A549 (cell line): ENCODE measurements around the gene RPS6KA3. TPM values are rescaled to one million over a fixed set of nuclear protein-coding genes. Genes with fewer than 3 reads are reported as not detected.

Source experiments
- ATAC-seq, 2 experiments: fragments of 200-7000 bp in 1 of 2; fragments of >200 bp in 1 of 2; cut with Nextera tagmentation in 1 of 2; cut with Tn5 transposase in 1 of 2; 3 replicates each; pipeline versions ENCODE4 v1.8.0 to v1.9.1; 2018 to 2020; ENCODE audit warnings: mild to moderate bottlenecking in 1 of 2, moderate library complexity in 1 of 2
- CTCF ChIA-PET: fragments of 300-600 bp; sonication (Branson Sonifier 250); formaldehyde crosslinking; extraction: SDS; loops from one replicate; lab custom pipeline; 2021; ENCODE audit warnings: antibody characterized with exemption, inconsistent platforms; lab: Yijun Ruan, JAX
- POLR2A ChIA-PET: fragments of 350-600 bp; formaldehyde crosslinking; extraction: SDS; loops from one replicate; lab custom pipeline; 2021; ENCODE audit warnings: antibody characterized with exemption, inconsistent platforms; lab: Yijun Ruan, JAX
- DNase-seq, 2 experiments: peaks; one replicate each; pipeline versions ENCODE4 v3.0.0 to v3.0.0-alpha.2; 2011 to 2016; ENCODE audit warnings: low read depth in 1 of 2, low spot score in 1 of 2
- FAIRE-seq: peaks from 2 replicates; lab custom pipeline; 2011; peaks lifted over from hg19 to GRCh38; lab: Jason Lieb, UNC
- H3K27ac ChIP-seq, 2 experiments: fragments of >200 bp; sonication (Bioruptor Twin); formaldehyde crosslinking; 3 replicates each; pipeline ENCODE4 v1.5.1; 2016 to 2017
- H3K4me1 ChIP-seq: fragments of >200 bp; sonication (Bioruptor Twin); formaldehyde crosslinking; 3 replicates; pipeline ENCODE4 v1.6.1; 2016
- H3K4me2 ChIP-seq: fragments of >200 bp; sonication (Bioruptor Twin); formaldehyde crosslinking; 3 replicates; pipeline ENCODE4 v1.6.1; 2016
- H3K4me3 ChIP-seq: fragments of >200 bp; sonication (Bioruptor Twin); formaldehyde crosslinking; 3 replicates; pipeline ENCODE4 v1.5.1; 2016
- H3K9me3 ChIP-seq: fragments of >200 bp; sonication (Bioruptor Twin); formaldehyde crosslinking; 3 replicates; pipeline ENCODE4 v1.6.1; 2016
- BCL3 ChIP-seq: fragments of >200 bp; sonication (Bioruptor Twin); formaldehyde crosslinking; IDR thresholded peaks from 3 replicates; pipeline ENCODE4 v1.6.1; 2016
- BHLHE40 ChIP-seq: IDR thresholded peaks from 2 replicates; pipeline ENCODE4 v1.6.1; 2012; ENCODE audit warnings: low read depth, low read length, inconsistent platforms
- CEBPB ChIP-seq, 2 experiments: fragments of >200 bp in 1 of 2; sonication (Bioruptor Twin) in 1 of 2; formaldehyde crosslinking in 1 of 2; IDR thresholded peaks; 2 replicates each; pipeline ENCODE4 v1.6.1; 2012 to 2016
- CHD2 ChIP-seq: fragments of 150-350 bp; IDR thresholded peaks from 2 replicates; pipeline ENCODE4 v1.6.1; 2014; ENCODE audit warnings: low read length; ENCODE audit not compliant: partially characterized antibody
- E2F6 ChIP-seq: IDR thresholded peaks from 2 replicates; pipeline ENCODE4 v1.6.1; 2012; ENCODE audit warnings: low read depth, borderline replicate concordance
- FOSL2 ChIP-seq, 2 experiments: fragments of 450-650 bp in 1 of 2; fragments of >200 bp in 1 of 2; sonication (Bioruptor Twin) in 1 of 2; formaldehyde crosslinking; IDR thresholded peaks; 2 replicates each; pipeline versions ENCODE4 v1.5.0 to v1.6.1; 2016 to 2020; ENCODE audit warnings: mild to moderate bottlenecking in 1 of 2, moderate library complexity in 1 of 2
- FOXS1 ChIP-seq: fragments of 250-450 bp; sonication (Bioruptor Pico); IDR thresholded peaks from 2 replicates; pipeline ENCODE4 v1.5.0; 2020; ENCODE audit warnings: mild to moderate bottlenecking, moderate library complexity
- HMGXB4 ChIP-seq: fragments of 250-450 bp; sonication (Bioruptor Pico); IDR thresholded peaks from 2 replicates; pipeline ENCODE4 v1.5.0; 2021; ENCODE audit warnings: mild to moderate bottlenecking, moderate library complexity, borderline replicate concordance
- HOXB13 ChIP-seq: fragments of 250-450 bp; sonication (Bioruptor Pico); IDR thresholded peaks from 2 replicates; pipeline ENCODE4 v1.5.0; 2020; ENCODE audit warnings: low read depth, mild to moderate bottlenecking, moderate library complexity
- JUNB ChIP-seq: fragments of >200 bp; sonication (Bioruptor Twin); formaldehyde crosslinking; IDR thresholded peaks from 2 replicates; pipeline ENCODE4 v1.6.1; 2016
- KDM5A ChIP-seq: fragments of 200-600 bp; sonication (generic); IDR thresholded peaks from 2 replicates; pipeline ENCODE4 v1.6.1; 2016; ENCODE audit warnings: antibody characterized with exemption, mild to moderate bottlenecking
- MAFK ChIP-seq: fragments of 450-650 bp; IDR thresholded peaks from 2 replicates; pipeline ENCODE4 v1.6.1; 2014; ENCODE audit not compliant: partially characterized antibody
- MAX ChIP-seq: IDR thresholded peaks from 2 replicates; pipeline ENCODE4 v1.6.1; 2012
- MYC ChIP-seq: IDR thresholded peaks from 2 replicates; pipeline ENCODE4 v1.6.1; 2012; ENCODE audit warnings: mild to moderate bottlenecking, inconsistent platforms, low read length, improper control_type of control experiment, borderline replicate concordance
- RARB ChIP-seq: fragments of 250-450 bp; sonication (Bioruptor Pico); IDR thresholded peaks from 2 replicates; pipeline ENCODE4 v1.8.0; 2021; ENCODE audit warnings: mild to moderate bottlenecking, moderate library complexity
- REST ChIP-seq: fragments of 200-600 bp; sonication (generic); IDR thresholded peaks from 2 replicates; pipeline ENCODE4 v1.6.1; 2016; ENCODE audit warnings: antibody characterized with exemption, mild to moderate bottlenecking, moderate library complexity
- RFX5 ChIP-seq: fragments of 450-650 bp; IDR thresholded peaks from 2 replicates; pipeline ENCODE4 v1.7.1; 2014; ENCODE audit warnings: antibody characterized with exemption, mild to moderate bottlenecking, moderate library complexity
- TP53 ChIP-seq: fragments of 250-450 bp; sonication (Bioruptor Pico); IDR thresholded peaks from 2 replicates; pipeline ENCODE4 v1.5.0; 2021; ENCODE audit warnings: mild to moderate bottlenecking, moderate library complexity
- ZFP36 ChIP-seq: fragments of 450-650 bp; IDR thresholded peaks from 2 replicates; pipeline ENCODE4 v1.6.1; 2014; ENCODE audit warnings: borderline replicate concordance; ENCODE audit not compliant: partially characterized antibody
- WGBS: methylation state at CpG from one replicate; pipeline ENCODE4 v1.1.6; 2017; ENCODE audit errors: missing lambda C conversion rate; 5-methylcytosine and 5-hydroxymethylcytosine counted together
- polyA plus RNA-seq, 4 experiments: library from polyadenylated mRNA; depleted of rRNA in 3 of 4; stranded (reverse); fragments of >200 nt; fragmentation: RNase III in 1 of 4; extraction: RNeasy Plus Mini Kit Qiagen cat#74134 plus additional on column Dnase treatment in 1 of 4; gene quantifications; 2 replicates in 3 of 4; 3 replicates in 1 of 4; pipeline ENCODE4 v1.2.3, GENCODE V29; 2011 to 2017

Gene RPS6KA3
- polyA plus RNA-seq, 2 of the 4 experiments (the other 2 are of a cell fraction), result 41.1 to 117 TPM

- FAIRE-seq, result peak; percentile 61
- POLR2A ChIA-PET, result no interaction called here
- Histone ChIP-seq H3K4me3 (no peak overlapping the region), H3K4me1 (peaks cover 25% of the 10 kb centered on the region), H3K4me2 (peak overlapping the region; percentile 37; the same call in 2 of the 3 replicates), H3K9me3 (no peaks in the 10 kb centered on the region), H3K27ac (no peak overlapping the region)
- TF ChIP-seq KDM5A (no peak), MAFK (peak; percentile 47), RFX5 (no peak)
- WGBS, result 89% methylated on average over 4 of the region's 4 CpGs
- DNase-seq, result no peak
- ATAC-seq, result no peak
- CTCF ChIA-PET, result interaction anchor here (0.7 kb wide), 1 partner anchor 187 kb away, joined by 3 read pairs; no protein-coding TSS in a partner anchor
Observed at GRCh38 chrX:20269848-20270561, 3.3 kb upstream of the RPS6KA3 start.

- FAIRE-seq (no peak), ATAC-seq (no peak)
- Histone ChIP-seq H3K4me1 (peaks cover 40% of the 10 kb centered on the region), H3K4me3 (peak overlapping the region; percentile 65), H3K4me2 (peak overlapping the region; percentile 95), H3K27ac (peak overlapping the region; percentile 96 to 99; a peak in 5 of 6 replicates)
- TF ChIP-seq BHLHE40 (no peak), CHD2 (no peak), MAX (no peak), CEBPB (IDR thresholded peaks at IDR 0.05) (no peak), RARB (CRISPR knock-in tag) (no peak), FOSL2 (IDR thresholded peaks at IDR 0.05) (no peak), FOSL2 (CRISPR knock-in tag; IDR thresholded peaks at IDR 0.05) (no peak), FOXS1 (CRISPR knock-in tag) (no peak), MYC (no peak), BCL3 (no peak), REST (no peak), ZFP36 (no peak), E2F6 (no peak), TP53 (CRISPR knock-in tag) (no peak), JUNB (no peak), HMGXB4 (CRISPR knock-in tag) (no peak), HOXB13 (CRISPR knock-in tag) (no peak)
- TF ChIP-seq, all 56 proteins: peak for 0
- no peaks in the 10 kb centered on the region for H3K9me3 ChIP-seq
- DNase-seq, result no peak
- ChIA-PET CTCF (no interaction called here), POLR2A (no interaction called here)
- WGBS, result 91% methylated on average over 47 of the region's 54 CpGs
Observed at GRCh38 chrX:20267931-20268701, 1.4 kb upstream of the RPS6KA3 start.
